A549 (cell line): ENCODE data around the gene ATP8B4.

Source experiments
- CHD2 ChIP-seq: fragments of 150-350 bp; IDR thresholded peaks from 2 replicates; pipeline ENCODE4 v1.6.1; 2014; ENCODE audit warnings: low read length; ENCODE audit not compliant: partially characterized antibody
- CTCF ChIP-seq: fragments of >200 bp; sonication (Bioruptor Twin); formaldehyde crosslinking; IDR thresholded peaks from 3 replicates; pipeline ENCODE4 v1.5.1; 2016
- E2F6 ChIP-seq: IDR thresholded peaks from 2 replicates; pipeline ENCODE4 v1.6.1; 2012; ENCODE audit warnings: low read depth, borderline replicate concordance
- FOSL2 ChIP-seq, 2 experiments: fragments of 450-650 bp in 1 of 2; fragments of >200 bp in 1 of 2; sonication (Bioruptor Twin) in 1 of 2; formaldehyde crosslinking; IDR thresholded peaks; 2 replicates each; pipeline versions ENCODE4 v1.5.0 to v1.6.1; 2016 to 2020; ENCODE audit warnings: mild to moderate bottlenecking in 1 of 2, moderate library complexity in 1 of 2
- JUNB ChIP-seq: fragments of >200 bp; sonication (Bioruptor Twin); formaldehyde crosslinking; IDR thresholded peaks from 2 replicates; pipeline ENCODE4 v1.6.1; 2016
- MAX ChIP-seq: IDR thresholded peaks from 2 replicates; pipeline ENCODE4 v1.6.1; 2012
- NFE2L2 ChIP-seq: fragments of 150-350 bp; conservative IDR thresholded peaks from 2 replicates; pipeline ENCODE4 v1.6.1; 2014; ENCODE audit warnings: low read length
- REST ChIP-seq: fragments of 200-600 bp; sonication (generic); IDR thresholded peaks from 2 replicates; pipeline ENCODE4 v1.6.1; 2016; ENCODE audit warnings: antibody characterized with exemption, mild to moderate bottlenecking, moderate library complexity

- TF ChIP-seq MAX (no peak), REST (no peak), CTCF (no peak), JUNB (no peak), NFE2L2 (no peak), E2F6 (no peak), CHD2 (no peak), FOSL2 (IDR thresholded peaks at IDR 0.05) (no peak), FOSL2 (CRISPR knock-in tag; IDR thresholded peaks at IDR 0.05) (no peak)
Observed at GRCh38 chr15:49808341-49808740, 310.7 kb downstream of the ATP8B4 start.
